ENCODE data around the gene RSF1.

GRCh38 chr11:77753230-77753629 lies 67.3 kb downstream of the RSF1 start:
- TF ChIP-seq POLR2AphosphoS5 (IDR thresholded peaks at IDR 0.05; ENCODE audit: low read depth, low read length) (no peak), POLR2A (IDR thresholded peaks at IDR 0.05; ENCODE audit: low read depth, low read length) (no peak), PAX5 (IDR thresholded peaks at IDR 0.05; ENCODE audit: insufficient read depth, low read length, severe bottlenecking) (no peak), SPI1 (IDR thresholded peaks at IDR 0.05; ENCODE audit: low read depth, low read length) (no peak)

Measured in GM12891 (cell line).